Keratinocyte (primary cell): Measurements from ENCODE around the gene FREM2. TPM values are rescaled to one million over a fixed set of nuclear protein-coding genes. Genes with fewer than 3 reads are reported as not detected.

Experiments
- DNase-seq: peaks from one replicate; pipeline ENCODE4 v3.0.0-alpha.2; 2011; ENCODE audit warnings: low read depth, missing footprints, low spot score
- FAIRE-seq: peaks from 2 replicates; lab custom pipeline; 2011; peaks lifted over from hg19 to GRCh38; lab: Jason Lieb, UNC
- H2AFZ ChIP-seq: 2 replicates; pipeline ENCODE4 v1.6.0; 2012; ENCODE audit warnings: low read length, control low read depth, inconsistent platforms; ENCODE audit not compliant: control insufficient read depth
- H3K27ac ChIP-seq: 2 replicates; pipeline ENCODE4 v1.5.1; 2011; ENCODE audit warnings: low read length; ENCODE audit not compliant: control insufficient read depth, insufficient read depth
- H3K27me3 ChIP-seq: 3 replicates; pipeline ENCODE4 v1.6.0; 2011; ENCODE audit warnings: low read length; ENCODE audit not compliant: control insufficient read depth, insufficient read depth; ENCODE audit errors: extremely low read depth
- H3K36me3 ChIP-seq, 2 experiments: 2 replicates in 1 of 2; 3 replicates in 1 of 2; pipeline ENCODE4 v1.5.1; 2011; ENCODE audit warnings: low read length in 2 of 2, mild to moderate bottlenecking in 1 of 2; ENCODE audit not compliant: control insufficient read depth in 2 of 2, insufficient read depth in 2 of 2; ENCODE audit errors: extremely low read depth in 1 of 2
- H3K4me1 ChIP-seq: 3 replicates; pipeline ENCODE4 v1.5.1; 2011; ENCODE audit warnings: low read length; ENCODE audit not compliant: control insufficient read depth, insufficient read depth; ENCODE audit errors: extremely low read depth
- H3K4me2 ChIP-seq: 3 replicates; pipeline ENCODE4 v1.6.0; 2011; ENCODE audit warnings: low read depth, low read length; ENCODE audit not compliant: control insufficient read depth, insufficient read depth; ENCODE audit errors: extremely low read depth
- H3K4me3 ChIP-seq, 3 experiments: fragments of 200-600 bp in 1 of 3; sonication (generic) in 1 of 3; 2 replicates in 2 of 3; 3 replicates in 1 of 3; pipeline ENCODE4 v1.5.1; 2011 to 2016; ENCODE audit warnings: low read length in 3 of 3, mild to moderate bottlenecking in 3 of 3, control low read depth in 2 of 3, inconsistent platforms in 1 of 3, low read depth in 1 of 3, mixed read lengths in 1 of 3, mixed run types in 1 of 3, moderate library complexity in 1 of 3; ENCODE audit not compliant: control insufficient read depth in 2 of 3, insufficient read depth in 2 of 3; ENCODE audit errors: extremely low read depth in 1 of 3
- H3K79me2 ChIP-seq: 2 replicates; pipeline ENCODE4 v1.6.0; 2012; ENCODE audit warnings: low read length; ENCODE audit not compliant: control insufficient read depth, insufficient read depth
- H3K9ac ChIP-seq: 3 replicates; pipeline ENCODE4 v1.6.0; 2011; ENCODE audit warnings: low read length; ENCODE audit not compliant: control insufficient read depth, insufficient read depth; ENCODE audit errors: extremely low read depth
- H3K9me1 ChIP-seq: 3 replicates; pipeline ENCODE4 v1.6.0; 2011; ENCODE audit warnings: low read length; ENCODE audit not compliant: control insufficient read depth, insufficient read depth; ENCODE audit errors: extremely low read depth
- H3K9me3 ChIP-seq: 2 replicates; pipeline ENCODE4 v1.5.1; 2012; ENCODE audit warnings: low read depth, low read length; ENCODE audit not compliant: control insufficient read depth
- H4K20me1 ChIP-seq: 3 replicates; pipeline ENCODE4 v1.6.0; 2011; ENCODE audit warnings: low read length; ENCODE audit not compliant: control insufficient read depth, insufficient read depth; ENCODE audit errors: extremely low read depth
- CTCF ChIP-seq, 3 experiments: IDR thresholded peaks in 1 of 3; conservative IDR thresholded peaks in 1 of 3; optimal IDR thresholded peaks in 1 of 3; 2 replicates in 2 of 3; 3 replicates in 1 of 3; pipeline versions ENCODE3 to v1.5.1; 2011; ENCODE audit warnings: low read length in 3 of 3, mild to moderate bottlenecking in 3 of 3, moderate library complexity in 2 of 3, control low read depth in 1 of 3, inconsistent platforms in 1 of 3; ENCODE audit not compliant: insufficient read depth in 2 of 3; ENCODE audit errors: extremely low read depth in 1 of 3
- EZH2 ChIP-seq: IDR thresholded peaks from one replicate; pipeline ENCODE4 v1.6.1; 2012; ENCODE audit warnings: inconsistent platforms, mild to moderate bottlenecking, low read length, moderate library complexity
- dilution Hi-C: fragments of 300-500 bp; cut with MboI; formaldehyde crosslinking; loops from one replicate; pipeline ENCODE4 v1.7.0; 2020; ENCODE audit warnings: low sequenced_read_pairs; ENCODE audit not compliant: extremely low pct_ligation_motif_present
- polyA plus RNA-seq, 5 experiments: library from polyadenylated mRNA; depleted of rRNA in 3 of 5; stranded (reverse) in 3 of 5; stranded (forward) in 1 of 5; unstranded in 1 of 5; fragments of >200 nt; gene quantifications; 1 replicate in 1 of 5; 2 replicates in 3 of 5; 3 replicates in 1 of 5; pipeline versions ENCODE4 v1.2.1 to v1.2.3, GENCODE V29; 2011 to 2012; ENCODE audit warnings: missing spikeins in 2 of 5, low read depth in 1 of 5, low replicate concordance in 1 of 5

The FREM2 gene
- polyA plus RNA-seq, 1 donor (not counting 4 experiments of a cell fraction or from before 2014, with no cell fraction given), result 0.01 TPM

GRCh38 chr13:38856065-38856464 lies 169.2 kb downstream of the FREM2 start:
- Histone ChIP-seq H3K27ac (no peak overlapping the region), H2AFZ (no peak overlapping the region), H4K20me1 (no peaks in the 10 kb centered on the region), H3K4me2 (no peak overlapping the region), H3K9ac (no peak overlapping the region), H3K4me3 (no peak overlapping the region), H3K27me3 (no peaks in the 10 kb centered on the region), H3K36me3 (no peaks in the 10 kb centered on the region), H3K79me2 (no peaks in the 10 kb centered on the region), H3K9me1 (no peaks in the 10 kb centered on the region), H3K4me1 (no peaks in the 10 kb centered on the region), H3K9me3 (no peaks in the 10 kb centered on the region)
- DNase-seq (no peak), FAIRE-seq (no peak)
- dilution Hi-C loops, result no loop called here
- no peak for TF ChIP-seq EZH2
- TF ChIP-seq CTCF (optimal IDR thresholded peaks at IDR 0.05 in 1 of 3, IDR thresholded peaks at IDR 0.05 in 1 of 3, conservative IDR thresholded peaks at IDR 0.05 in 1 of 3; ENCODE audit: extremely low read depth in 1 of 3, insufficient read depth in 2 of 3, low read length in 3 of 3), result no peak

- Histone ChIP-seq H3K4me1 (no peaks in the 10 kb centered on the region), H3K4me2 (no peak overlapping the region), H3K9me1 (no peaks in the 10 kb centered on the region), H3K79me2 (no peaks in the 10 kb centered on the region), H3K4me3 (no peak overlapping the region), H3K27ac (no peak overlapping the region), H3K36me3 (no peaks in the 10 kb centered on the region), H3K9ac (no peak overlapping the region), H2AFZ (no peak overlapping the region), H4K20me1 (no peaks in the 10 kb centered on the region), H3K27me3 (no peaks in the 10 kb centered on the region), H3K9me3 (no peaks in the 10 kb centered on the region)
- TF ChIP-seq CTCF (optimal IDR thresholded peaks at IDR 0.05 in 1 of 3, IDR thresholded peaks at IDR 0.05 in 1 of 3, conservative IDR thresholded peaks at IDR 0.05 in 1 of 3; ENCODE audit: extremely low read depth in 1 of 3, insufficient read depth in 2 of 3, low read length in 3 of 3), result no peak
- no peak for TF ChIP-seq EZH2
- DNase-seq, result no peak
- no peak for FAIRE-seq
- dilution Hi-C loops, result no loop called here
These were observed 175.6 kb downstream of the FREM2 start for GRCh38 chr13:38862443-38862842.
